Fibroblast of peridontal ligament (primary cell): ENCODE results near the gene C2CD4D.

Experiments used
- DNase-seq: peaks from one replicate; pipeline ENCODE4 v3.0.0-alpha.2; 2010; ENCODE audit errors: extremely low read depth

The C2CD4D gene

DNA sequence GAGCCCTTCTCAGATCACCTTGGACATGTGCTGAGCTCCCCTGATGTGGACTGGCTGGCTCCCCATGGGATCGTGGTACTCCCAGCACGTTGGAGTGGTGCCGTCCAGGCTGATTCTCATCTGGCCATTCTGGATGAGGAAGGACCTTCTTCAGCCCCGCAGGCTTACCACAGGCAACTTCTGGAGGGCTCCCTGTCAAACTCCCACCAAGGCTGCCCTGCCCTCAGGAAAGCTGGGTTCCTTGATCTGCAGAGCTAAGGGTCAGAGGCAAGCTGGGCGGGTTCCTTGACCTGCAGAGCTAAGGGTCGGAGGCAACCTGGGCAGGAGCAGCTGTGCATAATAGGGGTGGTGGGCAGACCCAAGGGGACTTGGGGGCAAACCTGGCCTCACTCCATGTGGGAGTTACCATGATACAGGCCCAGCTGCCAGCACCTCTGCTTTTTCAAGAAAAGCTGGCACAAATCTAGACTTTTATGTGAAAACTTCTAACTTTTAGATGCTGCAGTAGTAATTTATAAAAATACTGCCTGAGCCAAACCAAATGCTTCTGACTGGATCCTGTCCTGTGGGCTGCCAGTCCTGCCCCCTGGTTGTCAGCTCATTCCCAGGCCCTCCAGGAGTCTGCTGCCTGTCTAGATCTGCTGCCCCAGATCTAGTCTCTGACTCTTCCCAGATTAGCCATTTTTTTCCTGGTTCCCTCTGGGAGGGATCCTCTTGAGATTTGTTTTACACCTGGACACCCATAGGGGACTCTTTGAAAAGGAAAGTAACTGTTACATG lies 19.5 kb upstream of the C2CD4D start:
- DNase-seq: no peak

DNA sequence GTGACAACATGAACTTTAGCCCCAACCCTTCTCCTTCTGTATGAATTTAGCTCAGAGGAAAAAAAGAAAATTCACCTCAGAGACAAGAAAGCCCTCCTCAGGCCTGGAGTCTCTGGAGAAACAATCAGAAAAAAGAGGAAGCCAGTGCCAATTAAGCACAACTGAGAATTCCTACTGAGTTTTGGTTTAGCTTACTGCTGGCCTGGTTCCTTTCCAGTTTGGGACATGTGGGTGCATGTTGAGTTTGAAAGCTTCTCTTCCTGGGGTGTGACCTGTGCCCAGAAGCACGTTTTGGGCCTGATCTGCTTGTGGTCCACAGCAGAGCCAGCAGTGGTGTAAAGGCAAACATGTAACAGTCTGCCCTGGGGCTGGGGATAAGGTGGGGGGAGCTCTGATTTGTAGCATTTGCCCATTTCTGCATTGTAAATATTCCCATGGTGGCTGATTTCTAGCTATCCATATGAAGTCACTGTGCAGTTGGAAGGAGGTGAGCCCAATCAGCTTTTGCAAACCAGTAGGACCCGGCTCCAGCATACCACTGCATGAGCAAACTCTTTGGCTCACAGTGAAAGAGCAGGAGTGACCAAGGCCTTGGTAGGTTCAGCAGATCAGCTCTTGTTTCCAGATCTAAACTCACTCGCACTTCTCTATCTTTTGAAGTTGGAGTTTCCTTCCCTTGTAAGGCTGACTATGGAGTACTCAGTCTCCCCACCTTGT lies 18.6 kb upstream of the C2CD4D start:
- peak; percentile 40 for DNase-seq

DNA sequence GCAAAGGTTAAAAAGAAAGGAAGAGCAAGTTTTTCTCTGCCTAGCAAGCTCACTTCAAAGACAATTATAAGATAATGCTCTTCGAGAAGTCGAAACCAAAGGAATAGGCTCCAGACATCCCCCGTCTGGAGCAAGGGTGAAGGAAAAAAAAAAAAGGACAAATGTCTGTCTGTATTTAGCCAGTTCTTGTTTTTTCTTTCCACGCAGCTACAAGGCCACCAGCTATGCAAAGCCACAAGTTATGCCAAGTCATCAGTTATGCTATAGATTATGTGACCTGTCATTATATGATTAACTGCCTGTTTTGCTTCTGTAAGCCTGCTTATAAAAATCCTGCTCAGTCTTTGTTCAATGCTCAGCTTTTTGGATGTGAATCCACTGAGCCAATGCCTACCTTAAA lies 16.3 kb upstream of the C2CD4D start:
- DNase-seq: no peak

DNA sequence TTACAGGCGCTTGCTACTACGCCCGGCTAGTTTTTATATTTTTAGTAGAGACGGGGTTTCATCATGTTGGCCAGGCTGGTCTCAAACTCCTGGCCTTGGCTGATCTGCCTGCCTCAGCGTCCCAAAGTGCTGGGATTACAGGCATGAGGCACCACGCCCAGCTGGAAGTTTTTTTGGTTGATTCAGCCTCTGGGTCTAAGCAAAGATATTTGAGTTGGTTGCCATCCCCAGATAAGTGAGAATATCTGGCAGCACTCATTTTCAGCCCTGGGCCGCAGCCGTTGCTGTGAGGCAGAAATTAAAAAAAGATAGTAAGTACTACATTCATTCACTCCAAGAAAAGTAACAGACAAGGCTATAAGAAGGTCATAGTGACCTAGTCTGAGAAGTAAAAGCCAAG lies 15.9 kb upstream of the C2CD4D start:
- peak; percentile 34 for DNase-seq

DNA sequence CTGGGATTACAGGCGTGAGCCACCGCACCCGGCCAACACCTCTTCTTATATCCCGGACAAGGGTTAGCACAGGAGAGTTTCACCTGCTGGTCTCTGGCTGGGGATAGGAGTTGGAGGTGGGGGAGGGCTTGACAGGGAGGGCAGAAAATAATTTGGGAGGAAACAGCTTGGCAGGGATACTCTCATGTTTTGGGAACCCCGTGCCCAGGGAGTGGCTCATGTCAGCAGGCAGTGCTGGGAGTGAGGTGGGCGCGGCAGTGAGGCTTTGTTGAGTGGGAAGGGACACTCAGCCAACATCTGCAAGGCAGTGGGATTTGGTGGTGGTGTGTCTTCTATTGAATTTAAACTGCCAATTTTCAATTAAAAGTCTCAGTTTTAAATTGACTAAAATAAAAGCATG lies 15.0 kb upstream of the C2CD4D start:
- DNase-seq: no peak

DNA sequence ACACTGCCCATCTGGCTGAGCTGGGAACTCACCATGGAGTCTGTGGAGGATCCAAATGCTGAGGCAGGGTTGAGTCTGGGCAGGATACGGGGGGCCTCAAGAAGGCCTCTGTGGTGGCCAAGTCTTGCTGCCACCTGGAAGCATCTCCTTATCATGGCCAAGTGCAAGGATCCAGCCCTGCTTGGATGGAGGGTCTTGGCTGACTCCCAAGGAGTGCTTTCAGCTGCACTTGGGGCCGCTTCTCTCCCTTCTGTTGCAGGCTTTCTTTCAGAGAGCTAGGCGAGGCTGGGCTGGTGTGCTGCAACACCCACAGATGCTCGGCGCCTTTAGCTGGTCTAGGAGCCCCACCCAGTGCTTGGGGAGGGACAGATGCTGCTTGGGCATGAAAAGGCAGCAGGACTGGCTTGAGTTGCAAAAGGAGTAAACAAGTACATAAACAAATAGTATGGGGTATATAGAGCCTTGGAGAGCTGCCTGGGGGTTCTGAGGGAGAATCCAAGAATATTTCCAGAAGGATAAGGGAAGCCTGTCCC lies 13.9 kb upstream of the C2CD4D start, which contains the start of gene THEM5:
Gene THEM5 (minus strand): TSS at position 302 of the 533 bp plus-strand sequence. CDS start 147 bp downstream, at position 155.
- DNase-seq: no peak

DNA sequence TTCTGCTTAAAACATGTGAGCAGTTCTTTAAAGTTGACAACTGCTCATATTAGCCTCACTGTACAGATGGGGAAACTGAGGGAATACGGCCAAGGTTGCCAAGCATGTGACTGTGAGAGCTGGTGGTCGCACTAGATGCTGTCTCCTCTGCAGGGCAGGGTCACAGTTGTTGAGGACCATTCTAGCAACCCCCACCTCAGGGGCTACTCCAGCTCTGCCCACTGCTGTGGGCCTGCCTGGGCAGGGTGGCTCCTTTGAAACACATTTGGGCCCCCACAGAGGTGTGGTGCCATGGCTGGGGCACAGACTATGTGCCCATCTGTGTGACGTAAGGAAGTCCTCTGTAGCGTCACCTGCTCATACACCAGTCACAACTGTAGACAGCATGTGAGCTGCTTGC lies 13.1 kb upstream of the C2CD4D start:
- DNase-seq: no peak

DNA sequence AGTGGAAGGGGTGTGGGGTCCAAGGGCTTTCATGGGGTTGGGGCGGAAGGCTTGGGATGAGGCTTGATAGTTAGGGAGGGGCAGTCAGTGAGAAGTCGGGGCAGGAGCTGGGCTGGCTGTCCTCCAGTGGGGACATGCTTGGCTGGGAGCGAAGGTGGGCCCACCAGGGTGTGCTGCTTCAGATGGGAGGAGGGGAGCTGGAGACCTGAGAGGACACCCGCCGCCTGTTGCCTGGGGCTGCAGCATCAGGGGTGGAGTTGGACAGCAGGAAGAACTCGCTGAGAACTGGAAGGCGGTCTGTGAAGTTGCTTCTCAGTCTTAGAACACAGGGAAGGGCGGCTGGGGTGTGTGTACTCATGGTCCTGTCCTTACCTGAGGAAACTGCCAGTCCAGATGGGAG lies 12.3 kb upstream of the C2CD4D start:
- DNase-seq: no peak

DNA sequence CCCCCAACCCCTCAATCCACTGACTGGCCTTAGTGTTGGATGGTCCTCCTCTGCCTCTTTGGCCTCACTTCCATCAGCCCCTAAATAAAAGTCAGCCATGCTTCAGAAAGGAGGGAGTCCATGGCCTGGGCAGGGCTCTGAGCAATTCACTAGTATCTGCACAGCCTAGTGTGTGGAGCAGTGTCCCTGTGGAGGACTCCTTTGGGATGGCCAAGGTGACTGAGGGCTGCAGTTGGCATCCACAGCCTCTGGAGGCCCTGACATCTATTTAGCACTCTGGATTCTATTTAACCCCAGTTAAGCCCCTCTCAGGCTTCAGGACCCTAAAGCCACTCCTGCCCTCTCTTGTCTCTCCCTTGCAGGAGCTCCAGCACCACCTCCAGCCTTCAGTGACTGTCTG lies 10.3 kb upstream of the C2CD4D start:
- DNase-seq: no peak

DNA sequence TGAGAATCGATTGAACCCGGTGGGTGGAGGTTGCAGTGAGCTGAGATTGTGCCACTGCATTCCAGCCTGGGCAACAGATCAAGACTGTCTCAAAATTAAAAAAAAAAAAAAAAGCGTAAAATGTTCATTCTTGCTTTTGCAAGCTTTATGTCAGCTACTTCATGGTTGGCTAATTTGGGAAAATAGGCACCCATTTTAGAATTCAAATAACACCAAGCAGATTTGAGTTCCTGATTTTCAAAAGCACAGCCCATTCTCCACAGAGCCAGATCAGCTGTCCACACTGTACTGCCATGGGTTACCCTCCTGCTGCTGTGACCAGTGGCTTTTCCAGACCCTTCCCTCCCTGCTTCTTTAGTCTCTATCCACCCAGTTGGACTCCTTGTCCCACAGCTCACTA lies 9.5 kb upstream of the C2CD4D start:
- no peak for DNase-seq

DNA sequence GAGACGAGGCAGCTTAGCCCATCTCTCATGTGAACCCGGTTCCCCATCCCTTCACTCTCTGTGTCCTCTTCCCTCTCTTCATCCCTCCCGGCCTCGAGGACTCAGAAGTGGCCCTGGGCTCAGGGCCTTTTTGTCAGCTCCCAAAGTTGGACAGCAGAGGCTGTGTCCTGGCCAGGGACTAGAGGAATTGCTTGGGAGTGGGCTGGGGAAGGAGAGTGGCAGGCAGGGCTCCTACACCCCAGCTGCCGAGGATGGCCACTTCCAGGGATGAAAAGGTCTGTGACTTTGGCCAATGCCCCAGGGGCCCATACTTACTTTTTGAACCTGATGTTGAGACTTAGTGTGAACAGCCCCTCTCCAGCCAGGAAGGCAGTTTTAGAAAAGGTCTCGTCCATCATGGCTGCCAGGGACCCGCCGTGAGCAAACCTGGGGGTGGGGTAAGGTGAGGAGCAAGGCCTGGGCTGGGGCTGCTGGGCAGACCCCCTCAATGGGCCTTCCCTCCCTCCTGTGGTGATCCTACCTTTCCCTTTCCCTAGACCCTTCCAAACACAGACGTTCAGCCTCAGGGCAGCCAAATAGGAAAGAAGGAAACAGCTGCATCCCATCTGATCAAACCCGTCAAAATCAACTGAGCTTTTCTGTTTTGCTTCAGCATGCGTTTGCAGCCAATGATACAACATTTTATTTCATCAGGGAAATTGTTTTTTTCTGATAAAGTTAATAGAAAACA lies 8.4 kb upstream of the C2CD4D start:
- no peak for DNase-seq

DNA sequence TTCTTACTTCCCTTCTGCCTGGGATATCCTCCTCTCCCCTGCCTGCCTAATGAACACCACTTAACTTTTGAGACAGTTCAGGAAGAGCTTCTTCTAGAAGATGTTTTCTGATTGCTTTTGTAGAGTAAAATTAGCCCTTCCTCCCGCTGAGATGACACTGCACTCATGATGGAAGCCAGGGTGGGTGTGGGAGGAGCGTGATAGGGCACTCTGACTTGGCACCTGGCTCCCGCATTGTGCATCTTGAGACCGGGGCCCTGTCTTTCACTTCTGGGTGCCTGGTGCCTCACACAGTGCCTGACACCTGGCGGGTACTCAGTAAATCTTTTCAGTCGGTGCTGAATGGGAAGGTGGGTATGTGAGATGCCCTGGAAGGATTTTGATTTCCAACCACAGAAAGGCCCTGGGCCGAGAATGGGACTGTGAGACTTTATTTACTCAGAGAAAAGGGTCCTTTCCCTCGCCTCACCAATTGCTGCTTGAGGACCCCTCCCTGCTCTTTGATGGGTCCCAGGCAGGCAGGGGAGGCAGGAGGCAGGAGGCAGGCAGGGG lies 7.1 kb upstream of the C2CD4D start:
- DNase-seq: no peak

DNA sequence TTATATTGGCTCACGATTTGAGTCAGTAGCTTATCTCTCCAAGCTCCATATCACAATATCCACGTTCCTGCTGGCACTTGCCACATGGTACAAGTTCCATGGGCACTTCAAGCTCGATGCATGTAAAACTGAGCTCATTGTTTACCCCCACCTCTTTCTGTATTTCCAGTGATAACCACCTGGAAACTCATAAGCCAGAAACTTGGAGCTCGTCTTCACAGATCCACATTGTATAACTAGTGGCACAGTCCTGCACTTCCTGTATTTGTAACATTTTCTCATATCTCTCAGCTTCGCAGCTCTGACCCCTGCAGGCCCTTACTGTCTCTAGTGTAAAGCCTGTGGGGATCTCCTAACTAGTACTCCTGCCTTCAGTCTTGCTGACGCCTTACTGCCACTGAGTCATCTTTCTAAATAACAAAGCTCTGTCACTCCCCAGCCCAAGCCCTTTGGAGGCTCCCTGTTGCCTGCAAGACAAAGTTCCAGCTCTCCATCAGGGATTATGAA lies 6.5 kb upstream of the C2CD4D start:
- peak; percentile 43 for DNase-seq

DNA sequence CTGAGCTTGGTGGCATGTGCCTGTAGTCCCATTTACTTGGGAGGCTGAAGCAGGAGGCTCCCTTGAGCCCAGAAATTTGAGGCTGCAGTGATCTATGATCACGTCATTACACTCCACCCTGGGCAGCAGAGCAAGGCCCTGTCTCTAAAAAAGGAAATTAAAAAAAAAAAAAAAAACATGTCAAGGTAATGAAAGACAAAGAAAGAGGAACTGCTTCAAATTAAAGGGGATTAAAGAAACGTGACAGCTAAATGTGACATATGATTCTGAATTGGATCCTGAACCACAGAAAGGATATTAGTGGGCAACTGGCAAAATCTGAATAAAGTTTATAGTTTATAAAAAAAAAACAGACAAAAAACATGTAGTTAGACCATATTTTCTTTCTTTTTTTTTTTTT lies 3.8 kb upstream of the C2CD4D start:
- DNase-seq: no peak

DNA sequence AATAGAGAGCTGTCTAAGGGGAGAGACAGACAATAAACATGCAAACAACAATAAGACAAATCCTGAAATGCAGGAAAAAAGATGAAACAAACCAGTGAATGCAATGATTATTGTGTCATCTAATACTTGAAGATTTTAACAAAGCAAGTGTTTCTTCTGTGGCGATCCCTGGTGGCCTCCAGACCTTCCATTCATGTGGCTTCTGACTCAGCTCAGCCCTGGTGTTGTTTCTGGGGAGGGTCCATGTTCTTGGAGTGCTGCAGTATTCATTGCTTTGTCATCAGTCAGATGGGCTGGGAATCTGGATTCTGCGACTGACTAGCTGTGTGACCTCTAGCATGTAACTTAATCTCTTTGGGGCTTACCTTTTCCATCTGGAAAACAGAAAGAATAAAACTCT lies 1.5 kb upstream of the C2CD4D start:
- DNase-seq: peak; percentile 26

DNA sequence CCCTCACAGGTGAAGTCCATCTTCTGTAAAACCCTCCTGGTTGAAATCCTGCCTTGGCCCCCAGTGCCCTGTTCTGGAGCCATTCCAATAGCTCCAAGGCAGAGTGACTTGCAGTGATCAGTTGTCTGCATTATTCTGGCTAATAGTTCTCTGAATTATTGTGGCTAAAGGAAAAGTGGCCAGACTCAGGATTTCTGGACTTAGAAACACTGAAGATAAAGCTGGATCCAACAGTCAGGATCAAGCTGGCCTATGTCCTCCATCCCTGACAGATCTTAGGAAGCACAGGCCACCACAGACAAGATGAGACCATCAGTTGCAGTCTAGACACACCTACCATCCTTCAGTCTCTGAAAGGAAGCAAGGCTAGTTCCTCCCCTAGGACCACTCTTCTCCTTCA lies 801 bp upstream of the C2CD4D start:
- DNase-seq: no peak

DNA sequence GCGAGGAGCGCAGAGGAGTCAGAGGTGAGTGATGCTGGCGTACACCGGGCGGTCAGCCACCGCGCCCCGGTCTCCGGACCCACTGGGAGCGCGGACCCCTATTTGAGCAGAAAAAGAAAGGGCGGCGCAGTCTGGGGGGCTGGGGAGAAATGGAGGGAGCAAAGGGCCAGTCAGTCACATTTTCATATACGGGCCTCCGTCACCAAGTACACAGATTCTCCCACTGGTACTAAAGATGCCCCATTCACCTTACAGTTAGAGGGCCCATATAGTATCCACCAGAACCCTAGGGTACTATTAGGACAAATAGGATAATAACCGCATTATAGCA lies 573 bp downstream of the C2CD4D start:
- DNase-seq: no peak

DNA sequence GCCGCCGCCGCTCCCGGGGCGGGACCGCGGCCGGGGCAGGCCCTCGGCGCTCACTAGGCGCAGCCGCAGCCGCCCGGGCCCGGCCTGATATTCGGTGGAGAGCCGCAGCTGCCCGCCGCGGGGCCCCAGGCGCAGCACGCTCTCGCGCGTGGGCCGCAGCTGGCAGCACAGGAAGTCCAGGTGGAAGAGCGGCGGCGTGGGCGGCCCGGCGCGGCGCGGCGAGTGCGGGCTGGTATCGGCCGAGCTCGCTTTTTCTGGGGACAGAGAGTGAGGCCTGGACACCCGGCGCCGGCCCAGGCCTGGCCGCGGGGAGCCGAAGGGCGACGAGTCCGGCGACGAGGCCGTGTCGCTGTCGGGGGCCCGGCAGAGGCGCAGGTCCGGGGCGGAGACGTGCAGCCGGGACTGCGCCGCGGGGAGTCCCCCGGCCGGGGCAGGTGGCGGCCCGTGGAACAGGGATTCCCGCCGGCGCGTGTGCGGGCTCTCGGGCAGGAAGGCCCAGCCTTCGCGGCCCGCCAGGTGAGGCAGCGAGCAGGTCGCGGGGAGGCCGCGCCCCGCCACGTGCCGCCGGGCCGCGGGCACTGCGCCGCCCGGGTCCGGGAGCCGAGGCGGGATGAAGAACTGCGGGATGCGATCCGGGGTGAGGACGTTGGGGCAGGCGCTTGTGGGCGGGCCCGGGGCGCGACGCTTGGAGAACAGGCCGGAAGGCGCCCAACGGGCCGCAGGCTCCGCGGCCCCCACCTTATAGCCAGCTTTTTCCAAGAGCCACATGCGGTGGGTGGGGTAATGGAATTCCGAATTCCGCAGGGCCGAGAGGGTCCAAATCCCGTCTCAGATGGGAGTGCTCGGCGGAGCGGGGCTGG lies 1.2 kb downstream of the C2CD4D start:
- no peak for DNase-seq

DNA sequence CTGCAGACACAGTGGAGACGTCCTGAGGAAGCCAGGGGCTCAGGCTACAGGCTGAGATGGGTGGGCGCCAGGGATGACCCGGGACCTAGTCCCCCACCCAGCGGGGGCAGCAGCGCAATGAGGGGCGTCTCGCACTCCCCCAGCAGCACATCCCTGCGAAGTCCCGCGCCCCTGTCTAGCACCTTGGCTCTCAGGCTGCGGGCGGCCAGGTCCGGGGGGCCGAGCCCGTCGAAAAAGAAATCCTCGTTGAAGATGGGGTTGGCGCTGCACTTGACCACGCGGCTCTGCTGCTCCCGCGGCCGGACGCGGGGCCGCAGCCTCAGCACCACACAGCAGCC lies 1.8 kb downstream of the C2CD4D start:
- DNase-seq: no peak

DNA sequence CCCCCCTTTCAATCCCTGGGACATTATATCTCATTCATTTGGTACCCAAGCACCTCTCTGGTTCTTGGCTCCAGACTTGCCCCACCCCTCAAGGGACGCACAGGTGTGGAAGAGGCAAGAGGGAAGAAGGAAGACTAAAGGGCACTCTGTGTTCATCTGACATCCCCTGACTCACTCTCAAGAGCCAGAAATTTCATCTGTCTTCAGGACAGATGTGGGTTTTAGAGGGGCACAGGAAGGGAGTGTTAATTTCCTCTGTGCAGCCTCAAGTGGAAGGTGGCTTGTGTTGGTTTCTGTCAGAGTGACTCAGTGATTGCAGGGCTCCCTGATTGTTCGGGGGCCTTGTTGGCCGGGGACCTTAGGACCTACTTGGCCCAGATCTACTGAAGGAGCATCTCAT lies 2.4 kb downstream of the C2CD4D start:
- DNase-seq: no peak

DNA sequence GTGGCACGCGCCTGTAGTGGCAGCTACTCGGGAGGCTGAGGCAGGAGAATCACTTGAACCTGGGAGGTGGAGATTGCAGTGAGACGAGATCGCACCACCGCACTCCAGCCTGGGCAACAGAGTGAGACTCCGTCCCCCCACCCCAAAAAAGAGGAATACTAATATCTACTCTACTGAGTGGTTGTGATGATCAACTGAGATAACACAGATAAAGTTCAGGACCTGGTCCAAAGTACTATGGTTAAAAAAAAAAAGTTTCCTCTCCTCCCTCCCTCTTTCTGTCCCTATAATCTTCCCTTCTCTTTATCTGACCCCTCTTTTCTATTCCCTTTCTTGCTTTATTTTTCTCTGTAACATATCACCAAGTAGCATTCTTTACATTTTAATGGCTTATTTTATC lies 4.0 kb downstream of the C2CD4D start:
- no peak for DNase-seq
